CD14-positive monocyte (primary cell): ENCODE data around the gene ENPP6. TPM values are rescaled to one million over a fixed set of nuclear protein-coding genes. Genes with fewer than 3 reads are reported as not detected.

Experiments used
- DNase-seq, 3 donors: peaks; one replicate each; pipeline ENCODE4 v3.0.0-alpha.2; 2011 to 2022
- H2AFZ ChIP-seq: 2 replicates; pipeline ENCODE4 v1.6.0; 2012; ENCODE audit warnings: mild to moderate bottlenecking, low read depth, low read length, inconsistent platforms; ENCODE audit not compliant: insufficient read depth, poor library complexity, severe bottlenecking
- H3K27ac ChIP-seq, 2 donors: 1 replicate in 1 of 2; 2 replicates in 1 of 2; pipeline ENCODE4 v1.5.1; 2012 to 2013; ENCODE audit warnings: low read length in 2 of 2, control low read depth in 1 of 2, inconsistent platforms in 1 of 2, low read depth in 1 of 2, mild to moderate bottlenecking in 1 of 2
- H3K27me3 ChIP-seq, 2 donors: one replicate each; pipeline versions ENCODE4 v1.6.0 to v1.6.1; 2011 to 2013; ENCODE audit warnings: low read length in 2 of 2; ENCODE audit not compliant: control insufficient read depth in 2 of 2, insufficient read depth in 2 of 2
- H3K36me3 ChIP-seq, 2 donors: replicated peaks in 1 of 2; 1 replicate in 1 of 2; 2 replicates in 1 of 2; pipeline versions ENCODE4 v1.5.1 to v1.6.1; 2012 to 2013; ENCODE audit warnings: low read length in 2 of 2, control low read depth in 1 of 2, inconsistent platforms in 1 of 2, mild to moderate bottlenecking in 1 of 2; ENCODE audit not compliant: insufficient read depth in 2 of 2, control insufficient read depth in 1 of 2
- H3K4me1 ChIP-seq, 2 donors: 1 replicate in 1 of 2; 2 replicates in 1 of 2; pipeline versions ENCODE4 v1.5.1 to v1.6.1; 2012 to 2013; ENCODE audit warnings: low read length in 2 of 2, control low read depth in 1 of 2, inconsistent platforms in 1 of 2, mild to moderate bottlenecking in 1 of 2, moderate library complexity in 1 of 2; ENCODE audit not compliant: insufficient read depth in 2 of 2, control insufficient read depth in 1 of 2
- H3K4me2 ChIP-seq: replicated peaks from 2 replicates; pipeline ENCODE3; 2012; ENCODE audit warnings: low read length, moderate library complexity, mild to moderate bottlenecking; ENCODE audit not compliant: poor library complexity, severe bottlenecking; ENCODE audit errors: extremely low read depth
- H3K4me3 ChIP-seq, 3 experiments: fragments of 200-600 bp in 1 of 3; sonication (generic) in 1 of 3; replicated peaks in 1 of 3; 1 replicate in 2 of 3; 2 replicates in 1 of 3; pipeline ENCODE4 v1.5.1; 2011 to 2013; ENCODE audit warnings: low read length in 3 of 3, mild to moderate bottlenecking in 3 of 3, control low read depth in 2 of 3, low read depth in 2 of 3, inconsistent platforms in 1 of 3, moderate library complexity in 1 of 3
- H3K79me2 ChIP-seq: 2 replicates; pipeline ENCODE4 v1.6.0; 2012; ENCODE audit warnings: mild to moderate bottlenecking, control low read depth, inconsistent platforms, low read length, moderate library complexity; ENCODE audit not compliant: insufficient read depth
- H3K9ac ChIP-seq: 2 replicates; pipeline ENCODE4 v1.6.0; 2017; ENCODE audit warnings: low read length, mild to moderate bottlenecking; ENCODE audit not compliant: insufficient read depth, poor library complexity, severe bottlenecking
- H3K9me3 ChIP-seq, 2 donors: replicated peaks in 1 of 2; 1 replicate in 1 of 2; 2 replicates in 1 of 2; pipeline versions ENCODE4 v1.5.1 to v1.6.1; 2012 to 2013; ENCODE audit warnings: low read length in 2 of 2, control low read depth in 1 of 2; ENCODE audit not compliant: control insufficient read depth in 1 of 2, insufficient read depth in 1 of 2
- H4K20me1 ChIP-seq: 2 replicates; pipeline ENCODE4 v1.6.0; 2012; ENCODE audit warnings: mild to moderate bottlenecking, low read length, control low read depth, moderate library complexity; ENCODE audit not compliant: insufficient read depth
- H3K27ac Mint-ChIP-seq, 7 donors: one replicate each; pipeline ENCODE4 v1.8.0; 2020; ENCODE audit warnings: mild to moderate bottlenecking in 7 of 7, mixed read lengths in 7 of 7, moderate library complexity in 6 of 7, inconsistent platforms in 2 of 7
- H3K27me3 Mint-ChIP-seq, 3 donors: one replicate each; pipeline ENCODE4 v1.8.0; 2021 to 2022; ENCODE audit warnings: low read depth in 3 of 3, mild to moderate bottlenecking in 3 of 3, mixed read lengths in 3 of 3, moderate library complexity in 3 of 3, inconsistent platforms in 1 of 3
- H3K36me3 Mint-ChIP-seq, 2 donors: one replicate each; pipeline ENCODE4 v1.8.0; 2020; ENCODE audit warnings: mixed read lengths in 2 of 2, inconsistent platforms in 1 of 2, mild to moderate bottlenecking in 1 of 2
- H3K4me1 Mint-ChIP-seq: one replicate; pipeline ENCODE4 v1.8.0; 2020; ENCODE audit warnings: mild to moderate bottlenecking, mixed read lengths
- H3K4me3 Mint-ChIP-seq, 2 donors: one replicate each; pipeline ENCODE4 v1.8.0; 2020; ENCODE audit warnings: mild to moderate bottlenecking in 2 of 2, mixed read lengths in 2 of 2, moderate library complexity in 1 of 2
- H3K9me3 Mint-ChIP-seq, 7 donors: one replicate each; pipeline ENCODE4 v1.8.0; 2020 to 2022; ENCODE audit warnings: mixed read lengths in 7 of 7, mild to moderate bottlenecking in 6 of 7, moderate library complexity in 6 of 7, inconsistent platforms in 2 of 7
- WGBS: methylation state at CpG from one replicate; pipeline ENCODE4 v1.1.5; 2013; ENCODE audit warnings: missing lambda C conversion rate; ENCODE audit not compliant: insufficient coverage; 5-methylcytosine and 5-hydroxymethylcytosine counted together
- intact Hi-C, 2 donors: fragments of 100-400 bp; cut with micrococcal nuclease; formaldehyde crosslinking; loops; one replicate each; pipeline versions ENCODE4 v1.15.0 to v1.15.1; 2023
- polyA plus RNA-seq, 3 donors: library from polyadenylated mRNA; depleted of rRNA in 1 of 3; unstranded in 2 of 3; stranded (reverse) in 1 of 3; fragments of 300-500 nt in 2 of 3; fragments of >200 nt in 1 of 3; fragmentation: Illumina TruSeq in 2 of 3; gene quantifications; 1 replicate in 2 of 3; 2 replicates in 1 of 3; pipeline ENCODE4 v1.2.3, GENCODE V29; 2012 to 2021
- TF ChIP-seq, protein P1 (sequence below): fragments of 200-600 bp; IDR thresholded peaks from one replicate; pipeline ENCODE4 v1.8.0; 2022; ENCODE audit warnings: antibody characterized with exemption, mild to moderate bottlenecking

The ENPP6 gene
- polyA plus RNA-seq, 3 donors, result 0.05 TPM; not detected in 2

- Mint-ChIP-seq H3K36me3 (no peaks in the 10 kb centered on the region), H3K9me3 (peaks cover 0 to 8% (median 6%) of the 10 kb centered on the region in 7 donors), H3K4me3 (no peak overlapping the region), H3K27ac (no peak overlapping the region), H3K27me3 (peaks cover 3 to 5% (median 3%) of the 10 kb centered on the region in 3 donors), H3K4me1 (peaks cover 11% of the 10 kb centered on the region)
- H3K4me2 ChIP-seq, result no peak overlapping the region
- no peak overlapping the region for H3K9ac ChIP-seq
- H3K9me3 ChIP-seq, result peaks cover 0 to 9% of the 10 kb centered on the region in 2 donors
- H4K20me1 ChIP-seq, result no peaks in the 10 kb centered on the region
- peaks cover 6 to 9% of the 10 kb centered on the region in 2 donors for H3K4me1 ChIP-seq
- intact Hi-C loops, result no loop called here
- H3K36me3 ChIP-seq, result no peaks in the 10 kb centered on the region
- no peak overlapping the region for H2AFZ ChIP-seq
- no peak overlapping the region for H3K27ac ChIP-seq
- no peaks in the 10 kb centered on the region for H3K79me2 ChIP-seq
- no peaks in the 10 kb centered on the region for H3K27me3 ChIP-seq
- 74% methylated on average over 16 of the region's 23 CpGs for WGBS
- DNase-seq, result peak; percentile 27 to 57 (median 46)
- TF ChIP-seq, protein P1, sequence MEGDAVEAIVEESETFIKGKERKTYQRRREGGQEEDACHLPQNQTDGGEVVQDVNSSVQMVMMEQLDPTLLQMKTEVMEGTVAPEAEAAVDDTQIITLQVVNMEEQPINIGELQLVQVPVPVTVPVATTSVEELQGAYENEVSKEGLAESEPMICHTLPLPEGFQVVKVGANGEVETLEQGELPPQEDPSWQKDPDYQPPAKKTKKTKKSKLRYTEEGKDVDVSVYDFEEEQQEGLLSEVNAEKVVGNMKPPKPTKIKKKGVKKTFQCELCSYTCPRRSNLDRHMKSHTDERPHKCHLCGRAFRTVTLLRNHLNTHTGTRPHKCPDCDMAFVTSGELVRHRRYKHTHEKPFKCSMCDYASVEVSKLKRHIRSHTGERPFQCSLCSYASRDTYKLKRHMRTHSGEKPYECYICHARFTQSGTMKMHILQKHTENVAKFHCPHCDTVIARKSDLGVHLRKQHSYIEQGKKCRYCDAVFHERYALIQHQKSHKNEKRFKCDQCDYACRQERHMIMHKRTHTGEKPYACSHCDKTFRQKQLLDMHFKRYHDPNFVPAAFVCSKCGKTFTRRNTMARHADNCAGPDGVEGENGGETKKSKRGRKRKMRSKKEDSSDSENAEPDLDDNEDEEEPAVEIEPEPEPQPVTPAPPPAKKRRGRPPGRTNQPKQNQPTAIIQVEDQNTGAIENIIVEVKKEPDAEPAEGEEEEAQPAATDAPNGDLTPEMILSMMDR, result peak; percentile 80
- H3K4me3 ChIP-seq, result no peak overlapping the region
Measured at GRCh38 chr4:184250795-184251669, 33.4 kb upstream of the ENPP6 start.

DNA sequence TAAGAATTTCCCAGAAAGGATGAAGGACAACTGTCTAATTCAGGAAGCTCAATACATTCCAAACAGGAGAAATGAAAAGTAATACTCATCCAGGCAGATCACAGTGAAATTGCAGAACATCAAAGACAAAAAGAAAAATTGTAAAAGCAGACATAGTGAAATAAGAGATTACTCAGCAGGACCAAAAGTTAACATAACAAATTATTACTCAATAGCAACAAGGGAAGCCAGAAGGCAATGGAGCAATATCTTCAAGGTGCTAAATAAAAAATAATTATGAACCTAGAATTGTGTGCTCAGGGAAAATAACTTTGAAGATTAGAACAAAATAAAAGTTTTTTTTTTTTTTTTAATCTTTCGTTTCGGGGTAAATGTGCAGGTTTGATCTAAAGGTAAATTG, 30.5 kb upstream of the ENPP6 start:
- H3K4me3 ChIP-seq, result no peak overlapping the region
- no peak overlapping the region for H3K4me2 ChIP-seq
- H4K20me1 ChIP-seq, result no peaks in the 10 kb centered on the region
- no peak overlapping the region for H3K9ac ChIP-seq
- 100% methylated on average over 1 of the region's 2 CpGs for WGBS
- DNase-seq, result peak in 1 of 3 donors; percentile 22
- intact Hi-C loops, result no loop called here
- no peak overlapping the region for H3K4me3 Mint-ChIP-seq
- H3K27ac Mint-ChIP-seq, result peak overlapping the region in 2 of 7 donors; percentile 1 to 4
- no peaks in the 10 kb centered on the region for H3K36me3 ChIP-seq
- peaks cover 14% of the 10 kb centered on the region for H3K4me1 Mint-ChIP-seq
- H3K27me3 Mint-ChIP-seq, result peaks cover 3 to 5% (median 3%) of the 10 kb centered on the region in 3 donors
- no peak overlapping the region for H3K27ac ChIP-seq
- no peaks in the 10 kb centered on the region for H3K36me3 Mint-ChIP-seq
- no peaks in the 10 kb centered on the region for H3K79me2 ChIP-seq
- TF ChIP-seq, protein P1, result no peak
- H3K27me3 ChIP-seq, result no peaks in the 10 kb centered on the region
- peaks cover 6 to 9% of the 10 kb centered on the region in 2 donors for H3K4me1 ChIP-seq
- peaks cover 0 to 2% (median 0%) of the 10 kb centered on the region in 7 donors for H3K9me3 Mint-ChIP-seq
- peaks cover 0 to 6% of the 10 kb centered on the region in 2 donors for H3K9me3 ChIP-seq
- H2AFZ ChIP-seq, result no peak overlapping the region
